ENCODE results near the gene RMRP.

The RMRP gene

DNA sequence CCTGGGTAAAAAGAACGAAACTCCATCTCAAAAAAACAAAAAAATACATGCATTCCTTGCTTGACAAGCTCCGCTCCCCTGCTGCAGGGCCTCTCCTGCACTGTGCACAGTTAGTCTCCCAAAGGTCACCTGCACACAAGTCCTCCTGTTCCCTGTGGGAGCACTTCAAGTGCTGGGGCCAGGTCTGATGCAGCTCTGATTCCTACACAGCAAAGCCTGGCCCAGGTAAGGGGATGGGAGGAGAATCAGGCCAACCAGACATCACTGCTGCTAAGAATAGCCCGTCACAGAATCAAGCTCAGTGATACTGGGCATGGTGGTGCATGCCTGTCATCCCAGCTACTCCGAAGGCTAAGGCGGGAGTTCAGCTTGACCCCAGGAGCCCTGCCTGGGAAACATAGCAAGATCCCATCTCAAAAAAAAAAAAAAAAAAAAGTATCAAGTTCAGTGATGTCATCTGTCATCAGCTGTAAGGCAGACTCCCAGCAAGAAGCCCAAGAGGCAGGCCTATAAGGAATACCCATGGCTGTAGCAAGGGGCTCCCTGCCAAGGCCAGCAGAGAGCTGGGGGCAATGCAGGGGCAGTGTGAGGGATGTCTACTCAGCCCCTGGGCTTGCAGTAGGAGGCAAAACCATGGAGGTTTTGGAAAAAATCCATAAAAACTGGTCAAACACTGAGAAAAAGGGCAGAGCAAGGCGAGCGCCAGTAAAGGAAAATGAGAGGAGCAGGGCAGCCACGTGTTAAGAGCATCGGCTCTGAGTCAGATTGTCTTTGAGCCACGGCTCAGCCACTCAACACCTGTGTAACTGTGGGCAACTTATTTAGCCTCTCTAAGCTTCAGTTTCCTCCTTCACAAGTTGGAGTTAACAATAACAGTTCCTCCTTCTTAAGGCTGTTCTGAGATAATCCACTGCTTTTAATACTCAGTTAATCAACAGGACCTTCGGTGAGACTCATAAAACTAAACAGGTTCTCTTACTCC lies 28.7 kb upstream of the RMRP start:
- DNase-seq = no peak

DNA sequence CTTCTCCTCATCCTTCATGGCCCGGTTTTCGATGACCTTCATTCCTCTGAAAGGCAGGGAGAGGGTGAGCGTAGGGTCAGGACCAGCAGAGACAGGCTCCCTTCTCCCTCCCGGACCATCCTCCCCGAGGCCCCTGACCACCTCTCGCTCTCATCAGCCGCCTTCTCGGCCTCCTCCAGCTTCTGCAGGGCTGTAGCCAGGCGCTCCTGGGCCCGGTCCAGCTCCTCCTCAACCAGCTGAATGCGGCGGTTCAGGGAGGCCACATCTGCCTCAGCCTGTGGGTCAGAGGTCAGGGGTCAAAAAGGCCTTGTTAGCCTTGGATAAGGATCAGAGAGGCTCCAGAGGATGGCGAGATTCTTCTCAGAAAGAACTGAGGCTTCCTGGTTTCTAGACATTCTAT lies 27.7 kb upstream of the RMRP start:
- no peak for DNase-seq

DNA sequence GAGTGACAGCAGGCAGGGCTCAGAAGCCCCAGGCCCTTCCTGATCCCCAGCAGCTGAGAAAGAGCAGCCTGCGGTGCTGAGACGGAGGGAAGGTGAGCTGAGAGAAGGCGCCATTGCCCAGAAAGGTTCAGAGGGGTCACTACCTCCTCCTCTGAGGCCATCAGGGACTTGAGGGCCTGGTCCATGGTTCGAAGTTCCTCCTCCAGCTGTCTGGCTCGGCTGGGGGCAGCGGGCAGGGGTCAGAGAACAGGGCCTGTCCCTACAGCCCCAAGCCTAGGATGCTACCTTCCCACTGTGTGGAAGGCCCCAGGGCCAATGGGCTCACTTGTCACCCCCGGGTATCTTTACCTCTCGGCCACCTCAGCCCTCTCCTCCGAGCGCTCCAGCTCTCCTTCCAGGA lies 27.1 kb upstream of the RMRP start:
- no peak for DNase-seq

DNA sequence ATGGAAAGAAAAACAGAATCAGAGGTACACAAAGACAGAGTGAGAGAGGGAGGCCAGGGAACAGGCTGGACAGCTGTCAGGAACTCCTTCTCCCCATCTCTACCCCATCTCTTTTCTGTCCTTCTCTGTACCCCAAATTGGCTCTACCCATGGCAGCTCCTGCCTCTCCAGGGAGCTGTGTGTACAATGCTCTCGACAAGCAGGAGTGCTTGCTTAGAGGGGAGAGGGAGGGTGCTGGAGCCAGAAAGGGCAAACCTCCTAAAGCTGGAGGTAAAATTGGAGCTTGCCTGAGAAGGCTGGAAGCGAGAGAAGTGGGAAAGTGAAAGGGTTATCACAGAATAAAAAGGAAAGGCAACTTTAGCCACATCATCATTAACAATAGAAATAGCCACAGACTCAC lies 25.5 kb upstream of the RMRP start:
- DNase-seq = no peak

DNA sequence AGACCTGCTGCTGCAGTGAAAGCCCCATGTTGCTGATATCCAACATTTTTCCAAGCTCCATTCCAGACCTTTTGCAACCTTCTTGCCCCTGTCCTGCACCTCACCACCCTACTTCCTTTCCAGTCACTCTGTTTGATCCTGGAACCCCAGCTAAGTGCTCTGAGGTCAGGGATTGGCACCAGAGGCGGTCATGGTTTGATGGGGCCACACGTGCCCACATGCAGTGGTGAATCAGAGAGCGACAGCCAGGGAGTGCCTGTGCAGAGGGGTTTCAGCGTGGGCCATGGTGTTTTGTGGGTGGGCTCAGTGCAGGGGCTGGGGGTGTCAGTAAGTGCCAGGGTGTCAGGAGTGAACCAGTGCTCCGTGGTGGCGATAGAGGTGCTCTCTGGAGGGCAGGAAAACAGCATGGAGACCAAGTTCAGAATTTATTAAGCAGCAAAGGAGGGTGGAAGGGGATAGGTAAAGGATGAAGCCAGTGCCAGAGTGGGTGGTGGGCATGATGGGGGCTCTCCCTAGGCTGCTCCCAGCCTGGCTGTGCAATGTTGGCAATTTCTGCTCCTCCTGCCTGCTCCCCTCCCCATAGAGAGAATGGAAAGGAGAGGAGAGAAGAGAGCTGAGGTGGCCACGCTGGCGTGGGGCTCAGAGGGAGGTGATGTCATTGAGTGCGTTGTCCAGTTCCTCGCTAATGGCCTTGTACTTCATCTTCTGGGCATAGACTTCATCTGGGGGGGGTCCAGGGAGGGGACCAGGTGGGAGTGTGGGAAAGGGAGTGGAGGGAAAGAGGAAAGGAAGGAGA lies 24.9 kb upstream of the RMRP start:
- no peak for DNase-seq

DNA sequence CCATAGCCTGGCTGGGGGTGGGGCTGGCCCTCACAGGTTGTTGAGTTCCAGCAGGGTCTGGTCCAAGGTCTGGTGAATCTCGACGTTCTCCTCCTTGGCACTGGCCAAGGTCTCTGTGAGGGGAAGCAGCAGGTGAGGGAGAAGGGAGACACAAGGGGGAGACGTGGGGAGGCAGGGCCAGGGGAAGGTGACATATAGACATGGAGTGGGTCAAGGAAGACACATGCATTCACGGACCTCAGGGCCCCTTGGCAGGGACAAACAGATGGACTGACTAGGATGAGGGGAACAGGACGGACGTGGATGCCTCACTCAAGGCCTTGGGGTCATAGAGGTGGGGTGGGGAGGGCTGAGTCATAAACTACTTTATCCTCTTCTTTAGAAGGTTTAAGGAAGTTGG lies 24.2 kb upstream of the RMRP start:
- DNase-seq = no peak

DNA sequence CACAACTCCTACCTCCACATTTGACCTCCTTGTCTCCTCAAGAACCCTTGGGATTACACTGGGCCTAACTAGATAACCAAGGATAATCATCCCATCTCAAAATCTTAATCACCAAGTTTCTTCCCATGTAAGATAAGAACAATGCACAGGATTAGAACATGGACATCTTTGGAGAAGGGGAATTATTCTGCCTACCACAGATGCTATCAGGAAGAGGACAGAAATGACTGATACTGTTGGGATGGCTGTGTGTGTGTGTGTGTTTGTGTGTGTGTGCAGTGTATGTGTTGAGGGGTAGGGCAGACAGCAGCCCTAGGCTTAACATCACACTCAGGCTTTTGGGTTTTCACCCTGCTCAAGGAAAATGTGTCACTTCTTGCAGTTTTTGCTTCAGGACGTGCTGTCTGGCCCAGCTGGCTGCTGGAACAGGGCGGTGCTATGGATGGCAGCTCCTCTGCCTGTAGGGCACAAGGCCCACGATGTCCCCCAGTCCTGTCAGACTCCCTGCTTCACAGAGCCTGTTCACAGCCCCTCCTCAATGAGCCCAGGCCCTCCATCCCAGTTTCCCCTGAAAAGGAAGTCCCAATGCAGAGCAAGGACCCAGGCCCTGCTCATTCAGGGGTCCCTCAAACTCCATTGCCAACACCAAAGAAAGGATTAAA lies 23.7 kb upstream of the RMRP start:
- no peak for DNase-seq

DNA sequence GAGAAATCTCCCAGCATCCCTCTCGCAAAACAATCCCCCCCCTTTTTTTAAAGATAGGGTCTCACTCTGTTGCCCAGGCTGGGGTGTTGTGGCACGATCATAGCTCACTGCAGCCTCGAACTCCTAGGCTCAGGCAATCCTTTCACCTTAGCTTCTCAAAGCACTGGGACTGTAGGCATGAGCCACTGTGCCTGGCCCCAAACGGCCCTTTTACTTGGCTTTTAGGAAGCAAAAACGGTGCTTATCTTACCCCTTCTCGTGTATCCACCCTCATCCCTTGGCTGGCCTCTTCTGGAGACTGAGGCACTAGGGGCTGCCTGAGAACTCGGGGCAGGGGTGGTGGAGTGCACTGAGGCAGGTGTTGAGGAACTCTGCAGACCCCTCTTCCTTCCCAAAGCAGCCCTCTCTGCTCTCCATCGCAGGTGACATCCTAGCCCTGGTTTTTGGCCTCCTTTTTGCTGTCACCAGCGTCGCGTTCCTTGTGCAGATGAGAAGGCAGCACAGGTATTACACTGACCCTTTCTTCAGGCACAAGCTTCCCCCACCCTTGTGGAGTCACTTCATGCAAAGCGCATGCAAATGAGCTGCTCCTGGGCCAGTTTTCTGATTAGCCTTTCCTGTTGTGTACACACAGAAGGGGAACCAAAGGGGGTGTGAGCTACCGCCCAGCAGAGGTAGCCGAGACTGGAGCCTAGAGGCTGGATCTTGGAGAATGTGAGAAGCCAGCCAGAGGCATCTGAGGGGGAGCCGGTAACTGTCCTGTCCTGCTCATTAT lies 22.7 kb upstream of the RMRP start:
- DNase-seq = no peak

DNA sequence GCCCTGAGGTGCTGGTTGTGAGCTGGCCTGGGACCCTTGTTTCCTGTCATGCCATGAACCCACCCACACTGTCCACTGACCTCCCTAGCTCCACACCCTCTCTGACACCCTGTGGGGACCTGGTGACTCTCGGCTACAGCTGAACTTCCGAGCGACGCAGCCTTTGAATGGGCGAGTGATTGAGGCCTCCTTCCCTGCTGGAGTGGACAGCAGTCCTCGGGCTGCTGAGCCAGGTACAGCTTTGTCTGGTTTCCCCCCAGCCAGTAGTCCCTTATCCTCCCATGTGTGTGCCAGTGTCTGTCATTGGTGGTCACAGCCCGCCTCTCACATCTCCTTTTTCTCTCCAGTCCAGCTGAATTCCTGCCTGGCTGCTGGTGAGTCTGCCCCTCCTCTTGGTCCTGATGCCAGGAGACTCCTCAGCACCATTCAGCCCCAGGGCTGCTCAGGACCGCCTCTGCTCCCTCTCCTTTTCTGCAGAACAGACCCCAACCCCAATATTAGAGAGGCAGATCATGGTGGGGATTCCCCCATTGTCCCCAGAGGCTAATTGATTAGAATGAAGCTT lies 22.0 kb upstream of the RMRP start:
- DNase-seq = no peak

DNA sequence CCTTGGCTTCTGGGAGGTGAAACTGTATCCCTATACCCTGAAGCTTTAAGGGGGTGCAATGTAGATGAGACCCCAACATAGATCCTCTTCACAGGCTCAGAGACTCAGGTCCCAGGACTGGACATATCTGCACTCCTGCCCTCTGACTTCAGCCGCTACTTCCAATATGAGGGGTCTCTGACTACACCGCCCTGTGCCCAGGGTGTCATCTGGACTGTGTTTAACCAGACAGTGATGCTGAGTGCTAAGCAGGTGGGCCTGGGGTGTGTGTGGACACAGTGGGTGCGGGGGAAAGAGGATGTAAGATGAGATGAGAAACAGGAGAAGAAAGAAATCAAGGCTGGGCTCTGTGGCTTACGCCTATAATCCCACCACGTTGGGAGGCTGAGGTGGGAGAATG lies 21.3 kb upstream of the RMRP start:
- no peak for DNase-seq

DNA sequence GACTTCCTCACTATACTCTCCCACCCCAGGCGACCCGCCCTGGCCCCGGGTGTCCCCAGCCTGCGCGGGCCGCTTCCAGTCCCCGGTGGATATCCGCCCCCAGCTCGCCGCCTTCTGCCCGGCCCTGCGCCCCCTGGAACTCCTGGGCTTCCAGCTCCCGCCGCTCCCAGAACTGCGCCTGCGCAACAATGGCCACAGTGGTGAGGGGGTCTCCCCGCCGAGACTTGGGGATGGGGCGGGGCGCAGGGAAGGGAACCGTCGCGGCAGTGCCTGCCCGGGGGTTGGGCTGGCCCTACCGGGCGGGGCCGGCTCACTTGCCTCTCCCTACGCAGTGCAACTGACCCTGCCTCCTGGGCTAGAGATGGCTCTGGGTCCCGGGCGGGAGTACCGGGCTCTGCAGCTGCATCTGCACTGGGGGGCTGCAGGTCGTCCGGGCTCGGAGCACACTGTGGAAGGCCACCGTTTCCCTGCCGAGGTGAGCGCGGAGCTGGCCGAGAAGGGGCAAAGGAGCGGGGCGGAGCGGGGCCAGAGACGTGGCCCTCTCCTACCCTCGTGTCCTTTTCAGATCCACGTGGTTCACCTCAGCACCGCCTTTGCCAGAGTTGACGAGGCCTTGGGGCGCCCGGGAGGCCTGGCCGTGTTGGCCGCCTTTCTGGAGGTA lies 18.0 kb upstream of the RMRP start:
- DNase-seq = peak; percentile 60 to 65

DNA sequence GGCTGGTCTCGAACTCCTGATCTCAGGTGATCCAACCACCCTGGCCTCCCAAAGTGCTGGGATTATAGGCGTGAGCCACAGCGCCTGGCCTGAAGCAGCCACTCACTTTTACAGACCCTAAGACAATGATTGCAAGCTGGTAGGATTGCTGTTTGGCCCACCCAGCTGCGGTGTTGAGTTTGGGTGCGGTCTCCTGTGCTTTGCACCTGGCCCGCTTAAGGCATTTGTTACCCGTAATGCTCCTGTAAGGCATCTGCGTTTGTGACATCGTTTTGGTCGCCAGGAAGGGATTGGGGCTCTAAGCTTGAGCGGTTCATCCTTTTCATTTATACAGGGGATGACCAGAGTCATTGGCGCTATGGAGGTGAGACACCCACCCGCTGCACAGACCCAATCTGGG lies 17.4 kb upstream of the RMRP start:
- no peak for DNase-seq

DNA sequence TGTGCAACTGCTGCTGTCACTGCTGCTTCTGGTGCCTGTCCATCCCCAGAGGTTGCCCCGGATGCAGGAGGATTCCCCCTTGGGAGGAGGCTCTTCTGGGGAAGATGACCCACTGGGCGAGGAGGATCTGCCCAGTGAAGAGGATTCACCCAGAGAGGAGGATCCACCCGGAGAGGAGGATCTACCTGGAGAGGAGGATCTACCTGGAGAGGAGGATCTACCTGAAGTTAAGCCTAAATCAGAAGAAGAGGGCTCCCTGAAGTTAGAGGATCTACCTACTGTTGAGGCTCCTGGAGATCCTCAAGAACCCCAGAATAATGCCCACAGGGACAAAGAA lies 16.2 kb upstream of the RMRP start:
- DNase-seq = no peak

DNA sequence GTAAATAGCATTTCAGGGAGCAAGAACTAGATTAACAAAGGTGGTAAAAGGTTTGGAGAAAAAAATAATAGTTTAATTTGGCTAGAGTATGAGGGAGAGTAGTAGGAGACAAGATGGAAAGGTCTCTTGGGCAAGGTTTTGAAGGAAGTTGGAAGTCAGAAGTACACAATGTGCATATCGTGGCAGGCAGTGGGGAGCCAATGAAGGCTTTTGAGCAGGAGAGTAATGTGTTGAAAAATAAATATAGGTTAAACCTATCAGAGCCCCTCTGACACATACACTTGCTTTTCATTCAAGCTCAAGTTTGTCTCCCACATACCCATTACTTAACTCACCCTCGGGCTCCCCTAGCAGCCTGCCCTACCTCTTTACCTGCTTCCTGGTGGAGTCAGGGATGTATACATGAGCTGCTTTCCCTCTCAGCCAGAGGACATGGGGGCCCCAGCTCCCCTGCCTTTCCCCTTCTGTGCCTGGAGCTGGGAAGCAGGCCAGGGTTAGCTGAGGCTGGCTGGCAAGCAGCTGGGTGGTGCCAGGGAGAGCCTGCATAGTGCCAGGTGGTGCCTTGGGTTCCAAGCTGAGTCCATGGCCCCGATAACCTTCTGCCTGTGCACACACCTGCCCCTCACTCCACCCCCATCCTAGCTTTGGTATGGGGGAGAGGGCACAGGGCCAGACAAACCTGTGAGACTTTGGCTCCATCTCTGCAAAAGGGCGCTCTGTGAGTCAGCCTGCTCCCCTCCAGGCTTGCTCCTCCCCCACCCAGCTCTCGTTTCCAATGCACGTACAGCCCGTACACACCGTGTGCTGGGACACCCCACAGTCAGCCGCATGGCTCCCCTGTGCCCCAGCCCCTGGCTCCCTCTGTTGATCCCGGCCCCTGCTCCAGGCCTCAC lies 15.6 kb upstream of the RMRP start, which contains the start of gene CA9:
CA9 (plus strand) TSS at position 797 of the 893 bp plus-strand sequence; CDS start at position 829, 32 bp downstream.
- DNase-seq = no peak

DNA sequence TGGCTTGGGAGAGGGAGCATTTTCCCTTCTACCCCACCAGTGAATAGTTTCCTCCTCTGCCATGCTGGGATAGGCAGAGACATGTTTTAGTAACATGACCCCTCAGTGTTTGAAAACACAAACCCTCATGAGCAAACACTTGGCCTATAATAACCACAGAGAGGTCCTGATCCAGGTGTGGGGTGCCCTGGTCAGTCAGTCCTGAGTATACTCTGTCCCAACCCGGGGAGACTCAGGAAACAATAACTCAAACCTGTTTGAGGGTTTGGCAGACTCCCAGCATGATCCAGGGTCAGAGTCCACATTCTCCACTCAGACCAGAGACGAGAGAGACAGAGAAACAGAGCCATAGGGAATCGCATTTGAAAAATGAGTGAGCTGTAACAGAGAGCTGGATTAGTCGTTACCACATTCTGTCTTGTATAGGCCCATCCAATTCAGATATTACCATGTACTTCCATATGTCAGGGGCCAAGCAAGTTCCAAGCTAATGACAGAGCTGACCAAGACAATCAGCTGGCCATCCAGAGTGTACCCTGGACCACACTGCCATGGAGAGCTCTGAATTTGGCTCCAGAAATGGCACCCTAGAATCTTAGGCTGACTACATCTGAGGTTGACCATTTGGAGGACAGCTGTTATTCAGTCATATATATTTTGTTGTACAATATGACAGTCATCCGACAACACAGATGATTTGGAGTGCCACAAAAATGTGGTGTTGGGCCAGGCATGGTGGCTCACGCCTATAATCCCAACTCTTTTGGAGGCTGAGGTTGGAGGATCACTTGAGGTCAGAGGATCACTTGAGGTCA lies 11.7 kb upstream of the RMRP start:
- no peak for DNase-seq

DNA sequence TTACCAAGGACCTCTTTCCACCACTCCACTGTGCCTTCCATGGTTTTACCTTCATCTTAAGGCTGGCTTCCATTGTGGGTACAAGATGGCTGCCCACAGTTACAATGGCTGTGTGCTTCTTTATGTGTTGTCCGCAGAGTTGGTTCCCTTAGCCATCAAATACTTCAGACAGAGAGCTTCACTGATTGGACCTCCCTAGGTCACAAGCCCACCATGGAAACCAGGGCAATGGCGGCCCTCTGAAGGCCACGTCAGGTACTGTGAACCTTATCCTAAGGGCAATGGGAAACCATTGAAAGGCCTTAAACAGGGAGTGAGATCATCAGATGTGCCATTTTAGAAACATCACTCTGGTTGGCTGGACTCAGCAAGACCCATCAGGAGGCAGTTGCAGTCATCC lies 10.1 kb upstream of the RMRP start:
- no peak for DNase-seq

DNA sequence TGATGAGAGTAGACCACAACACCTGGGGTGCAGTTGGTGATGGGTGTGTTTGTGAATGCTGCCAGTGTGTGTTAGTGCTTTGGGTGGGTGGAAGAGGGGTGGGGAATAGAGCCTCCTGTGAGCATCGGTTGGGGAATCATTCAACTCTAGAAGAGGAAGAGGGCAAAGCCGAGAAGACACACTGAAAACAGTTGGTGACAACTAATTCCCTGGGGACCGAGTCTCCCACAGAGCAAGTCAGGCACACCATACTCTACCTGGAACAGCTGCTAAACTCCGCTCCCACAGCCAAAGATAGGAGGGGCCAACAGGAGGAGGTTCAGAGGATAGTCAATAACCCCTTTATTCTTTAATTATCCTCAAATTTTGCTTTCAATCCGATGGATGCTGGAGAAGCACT lies 8.7 kb upstream of the RMRP start:
- no peak for DNase-seq

DNA sequence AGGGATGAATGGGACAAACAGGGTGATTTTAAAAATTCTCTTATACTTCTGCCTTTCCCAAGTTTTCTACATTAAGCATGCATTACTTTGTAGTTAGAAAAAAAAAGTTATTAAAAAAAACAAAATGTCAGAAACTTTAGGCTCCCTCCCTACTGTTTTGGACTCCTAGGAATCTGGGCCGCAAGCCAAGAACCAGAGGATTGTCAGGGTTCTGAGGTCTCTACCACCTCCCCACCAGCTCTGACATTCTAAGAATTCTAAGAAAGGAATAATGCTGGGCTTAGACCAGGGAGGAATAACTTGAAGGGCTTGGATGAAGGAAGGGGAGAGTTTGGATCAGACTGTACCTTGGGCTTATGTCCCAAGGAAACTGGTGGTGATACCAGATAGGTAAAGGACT lies 8.2 kb upstream of the RMRP start:
- no peak for DNase-seq

DNA sequence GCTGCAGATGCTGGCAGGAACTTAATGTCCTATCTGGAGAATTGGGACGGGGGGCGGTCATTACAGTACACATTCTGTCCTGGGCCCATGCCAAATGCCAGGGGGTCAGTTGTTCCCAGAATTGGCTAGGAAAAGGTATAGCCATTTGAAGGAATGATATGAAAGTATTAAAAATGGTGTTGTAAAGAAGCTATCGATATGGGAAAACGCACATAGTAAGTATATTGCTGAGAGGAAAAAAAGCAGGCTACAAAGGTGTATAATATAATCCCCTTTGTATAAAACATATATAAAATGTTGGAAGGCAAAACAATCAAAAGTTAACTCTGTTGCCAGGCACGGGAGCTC lies 7.6 kb upstream of the RMRP start:
- DNase-seq = no peak

Data from activated T-cell treated with anti-CD3 and anti-CD28 coated beads, Interleukin-2, amount 50 U/mL, for 48 hours (primary cell).